ENCODE data around the gene CEP128.

The CEP128 gene

GRCh38 chr14:80941241-80942185, at the start of gene CEP128:
Gene CEP128, minus strand, starts transcription at chr14:80941738.
- ATAC-seq (replicated peaks; ENCODE audit: extremely low read depth, poor library complexity, severe bottlenecking) (peak; percentile 82), DNase-seq (ENCODE audit: low spot score in 2 of 2) (peak; percentile 63 to 64)
- Mint-ChIP-seq H3K27ac (ENCODE audit: low read depth) (peak within 1 kb of the TSS; percentile 89), H3K27me3 (no peaks in the 10 kb centered on the region), H3K36me3 (ENCODE audit: insufficient read depth) (peaks cover 2% of the 10 kb centered on the region), H3K4me3 (peak within 1 kb of the TSS; percentile 85), H3K9me3 (no peaks in the 10 kb centered on the region), H3K4me1 (peaks cover 28% of the 10 kb centered on the region)

- Mint-ChIP-seq H3K27ac (ENCODE audit: low read depth) (no peak overlapping the region), H3K9me3 (no peaks in the 10 kb centered on the region), H3K4me3 (no peak overlapping the region), H3K4me1 (no peaks in the 10 kb centered on the region), H3K27me3 (no peaks in the 10 kb centered on the region), H3K36me3 (ENCODE audit: insufficient read depth) (no peaks in the 10 kb centered on the region)
- DNase-seq (ENCODE audit: low spot score in 2 of 2) (no peak), ATAC-seq (replicated peaks; ENCODE audit: extremely low read depth, poor library complexity, severe bottlenecking) (no peak)
Measured at GRCh38 chr14:80988735-80989429, 47.3 kb upstream of the CEP128 start.

GRCh38 chr14:80988192-80988591, 46.7 kb upstream of the CEP128 start:
- no peak overlapping the region for H3K4me3 Mint-ChIP-seq
- no peaks in the 10 kb centered on the region for H3K4me1 Mint-ChIP-seq
- no peak for DNase-seq (ENCODE audit: low spot score in 2 of 2)
- no peaks in the 10 kb centered on the region for H3K9me3 Mint-ChIP-seq
- no peak for ATAC-seq (replicated peaks; ENCODE audit: extremely low read depth, poor library complexity, severe bottlenecking)
- no peaks in the 10 kb centered on the region for H3K36me3 Mint-ChIP-seq (ENCODE audit: insufficient read depth)
- H3K27me3 Mint-ChIP-seq: no peaks in the 10 kb centered on the region
- H3K27ac Mint-ChIP-seq (ENCODE audit: low read depth): no peak overlapping the region

DNA sequence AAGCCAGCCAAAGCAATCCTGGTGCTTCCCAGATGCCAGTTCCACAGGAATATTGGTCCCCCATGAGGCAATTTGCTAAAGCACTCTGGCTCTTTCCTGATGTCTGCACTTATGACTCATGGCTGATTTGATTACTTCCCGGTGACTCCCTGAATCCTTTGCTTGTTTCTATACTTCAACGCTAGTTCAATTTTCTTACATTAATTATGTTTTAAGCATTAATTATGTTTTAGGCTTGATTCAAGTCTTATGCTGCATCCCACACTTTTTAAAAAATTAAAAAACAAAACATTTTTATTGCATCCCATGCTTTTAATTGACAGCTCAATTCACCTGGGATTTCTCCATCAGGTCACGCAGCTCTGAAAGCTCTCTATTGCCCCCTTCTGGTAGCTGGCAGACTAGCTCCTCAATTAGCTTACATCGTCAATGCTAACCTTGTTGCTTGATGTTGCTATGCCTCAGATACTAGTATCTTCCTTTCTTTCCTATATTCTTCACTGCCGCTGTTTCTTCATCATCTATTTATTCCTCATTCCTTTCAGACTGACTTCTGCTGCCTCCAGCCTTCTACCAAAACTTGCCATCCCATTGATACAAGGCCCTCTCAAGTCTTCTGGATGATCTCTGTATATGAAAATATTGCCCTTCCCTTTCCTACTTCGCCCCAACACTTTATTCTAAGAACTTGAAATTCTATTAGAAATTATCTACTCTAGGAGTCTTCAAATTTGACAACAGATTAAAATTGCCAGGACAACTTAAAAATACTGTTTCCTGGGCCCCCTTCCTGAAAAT, 45.9 kb upstream of the CEP128 start:
- ATAC-seq (replicated peaks; ENCODE audit: extremely low read depth, poor library complexity, severe bottlenecking) (peak; percentile 28), DNase-seq (ENCODE audit: low spot score in 2 of 2) (peak; percentile 39 to 46)
- H3K4me3 Mint-ChIP-seq: no peak overlapping the region
- no peaks in the 10 kb centered on the region for H3K36me3 Mint-ChIP-seq (ENCODE audit: insufficient read depth)
- H3K27me3 Mint-ChIP-seq: no peaks in the 10 kb centered on the region
- H3K9me3 Mint-ChIP-seq: no peaks in the 10 kb centered on the region
- H3K4me1 Mint-ChIP-seq: no peaks in the 10 kb centered on the region
- H3K27ac Mint-ChIP-seq (ENCODE audit: low read depth): no peak overlapping the region

- DNase-seq (ENCODE audit: low spot score in 2 of 2) (no peak), ATAC-seq (replicated peaks; ENCODE audit: extremely low read depth, poor library complexity, severe bottlenecking) (no peak)
- Mint-ChIP-seq H3K4me3 (no peak overlapping the region), H3K9me3 (no peaks in the 10 kb centered on the region), H3K36me3 (ENCODE audit: insufficient read depth) (no peaks in the 10 kb centered on the region), H3K4me1 (peaks cover 5% of the 10 kb centered on the region), H3K27me3 (no peaks in the 10 kb centered on the region), H3K27ac (ENCODE audit: low read depth) (no peak overlapping the region)
Measured at GRCh38 chr14:80982711-80983110, 41.2 kb upstream of the CEP128 start.

- H3K4me3 Mint-ChIP-seq: no peak overlapping the region
- ATAC-seq (replicated peaks; ENCODE audit: extremely low read depth, poor library complexity, severe bottlenecking): no peak
- DNase-seq (ENCODE audit: low spot score in 2 of 2): no peak
- no peaks in the 10 kb centered on the region for H3K36me3 Mint-ChIP-seq (ENCODE audit: insufficient read depth)
- H3K4me1 Mint-ChIP-seq: peaks cover 5% of the 10 kb centered on the region
- no peak overlapping the region for H3K27ac Mint-ChIP-seq (ENCODE audit: low read depth)
- H3K27me3 Mint-ChIP-seq: no peaks in the 10 kb centered on the region
- no peaks in the 10 kb centered on the region for H3K9me3 Mint-ChIP-seq
Measured at GRCh38 chr14:80981673-80982072, 40.1 kb upstream of the CEP128 start.

- Mint-ChIP-seq H3K4me3 (no peak overlapping the region), H3K27ac (ENCODE audit: low read depth) (no peak overlapping the region), H3K36me3 (ENCODE audit: insufficient read depth) (no peaks in the 10 kb centered on the region), H3K9me3 (no peaks in the 10 kb centered on the region), H3K27me3 (no peaks in the 10 kb centered on the region), H3K4me1 (peaks cover 5% of the 10 kb centered on the region)
- ATAC-seq (replicated peaks; ENCODE audit: extremely low read depth, poor library complexity, severe bottlenecking) (no peak), DNase-seq (ENCODE audit: low spot score in 2 of 2) (no peak)
Measured at GRCh38 chr14:80981156-80981555, 39.6 kb upstream of the CEP128 start.

- H3K9me3 Mint-ChIP-seq: no peaks in the 10 kb centered on the region
- DNase-seq (ENCODE audit: low spot score in 2 of 2) (no peak), ATAC-seq (replicated peaks; ENCODE audit: extremely low read depth, poor library complexity, severe bottlenecking) (no peak)
- no peaks in the 10 kb centered on the region for H3K27me3 Mint-ChIP-seq
- no peak overlapping the region for H3K4me3 Mint-ChIP-seq
- no peak overlapping the region for H3K27ac Mint-ChIP-seq (ENCODE audit: low read depth)
- H3K36me3 Mint-ChIP-seq (ENCODE audit: insufficient read depth): no peaks in the 10 kb centered on the region
- peaks cover 5% of the 10 kb centered on the region for H3K4me1 Mint-ChIP-seq
Measured at GRCh38 chr14:80979951-80980350, 38.4 kb upstream of the CEP128 start.

GRCh38 chr14:80978403-80978802, 36.9 kb upstream of the CEP128 start:
- Mint-ChIP-seq H3K36me3 (ENCODE audit: insufficient read depth) (no peaks in the 10 kb centered on the region), H3K27me3 (no peaks in the 10 kb centered on the region), H3K9me3 (no peaks in the 10 kb centered on the region), H3K27ac (ENCODE audit: low read depth) (no peak overlapping the region), H3K4me3 (no peak overlapping the region), H3K4me1 (peaks cover 17% of the 10 kb centered on the region)
- ATAC-seq (replicated peaks; ENCODE audit: extremely low read depth, poor library complexity, severe bottlenecking): peak; percentile 50
- no peak for DNase-seq (ENCODE audit: low spot score in 2 of 2)

DNA sequence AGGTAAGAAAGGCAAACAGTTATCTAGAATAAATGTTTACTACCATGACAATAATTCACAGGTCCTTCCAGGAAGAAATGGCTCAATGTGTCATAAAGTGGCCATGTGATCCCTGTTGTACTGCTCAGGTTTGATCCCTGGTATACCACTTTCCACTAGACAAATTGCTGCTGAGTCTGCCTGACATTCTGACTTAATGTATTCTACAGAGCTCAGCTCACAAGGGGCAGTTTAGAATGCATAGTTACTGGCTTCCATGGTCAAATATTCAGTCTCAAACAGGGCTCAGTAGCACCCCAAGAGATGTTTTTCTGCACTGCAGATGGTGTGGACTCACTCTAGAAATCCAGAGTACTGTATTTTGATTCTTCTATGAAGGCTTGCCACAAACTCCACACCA, 35.7 kb upstream of the CEP128 start:
- no peak overlapping the region for H3K27ac Mint-ChIP-seq (ENCODE audit: low read depth)
- no peak for ATAC-seq (replicated peaks; ENCODE audit: extremely low read depth, poor library complexity, severe bottlenecking)
- no peaks in the 10 kb centered on the region for H3K27me3 Mint-ChIP-seq
- H3K4me1 Mint-ChIP-seq: peaks cover 18% of the 10 kb centered on the region
- no peak for DNase-seq (ENCODE audit: low spot score in 2 of 2)
- no peaks in the 10 kb centered on the region for H3K36me3 Mint-ChIP-seq (ENCODE audit: insufficient read depth)
- H3K9me3 Mint-ChIP-seq: no peaks in the 10 kb centered on the region
- no peak overlapping the region for H3K4me3 Mint-ChIP-seq

DNA sequence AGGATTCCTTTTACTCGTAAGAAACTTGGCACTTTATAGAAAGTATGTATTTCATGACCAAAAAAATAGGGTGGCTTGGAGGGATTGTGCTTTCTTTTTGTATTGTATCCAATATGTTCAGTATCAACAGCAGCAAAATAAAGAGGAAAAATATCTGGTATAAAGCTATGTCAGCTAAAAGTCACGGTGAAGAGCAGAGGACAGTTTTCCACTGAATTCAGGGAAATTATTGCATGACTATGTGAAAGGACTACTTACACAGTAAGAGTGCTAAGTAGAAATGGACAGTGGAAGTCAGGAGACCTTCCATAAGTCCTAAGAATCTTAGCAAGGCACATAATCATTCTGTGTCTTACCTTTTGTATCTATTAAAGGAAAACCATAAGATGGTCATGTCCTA, 33.1 kb upstream of the CEP128 start:
- no peaks in the 10 kb centered on the region for H3K36me3 Mint-ChIP-seq (ENCODE audit: insufficient read depth)
- no peaks in the 10 kb centered on the region for H3K9me3 Mint-ChIP-seq
- H3K27me3 Mint-ChIP-seq: no peaks in the 10 kb centered on the region
- H3K4me1 Mint-ChIP-seq: peaks cover 18% of the 10 kb centered on the region
- H3K4me3 Mint-ChIP-seq: no peak overlapping the region
- H3K27ac Mint-ChIP-seq (ENCODE audit: low read depth): no peak overlapping the region
- no peak for DNase-seq (ENCODE audit: low spot score in 2 of 2)
- ATAC-seq (replicated peaks; ENCODE audit: extremely low read depth, poor library complexity, severe bottlenecking): no peak

GRCh38 chr14:80973931-80974641, 32.5 kb upstream of the CEP128 start:
- H3K9me3 Mint-ChIP-seq: no peaks in the 10 kb centered on the region
- H3K27me3 Mint-ChIP-seq: no peaks in the 10 kb centered on the region
- peak; percentile 71 for ATAC-seq (replicated peaks; ENCODE audit: extremely low read depth, poor library complexity, severe bottlenecking)
- peak overlapping the region; percentile 54 for H3K27ac Mint-ChIP-seq (ENCODE audit: low read depth)
- H3K36me3 Mint-ChIP-seq (ENCODE audit: insufficient read depth): no peaks in the 10 kb centered on the region
- H3K4me1 Mint-ChIP-seq: peaks cover 18% of the 10 kb centered on the region
- DNase-seq (ENCODE audit: low spot score in 2 of 2): no peak
- no peak overlapping the region for H3K4me3 Mint-ChIP-seq
